H9 (cell line): ENCODE results near the gene LIMS1. TPM values are rescaled to one million over a fixed set of nuclear protein-coding genes. Genes with fewer than 3 reads are reported as not detected.

Experiments
- DNase-seq: peaks from one replicate; pipeline ENCODE4 v3.0.0-alpha.2; 2017
- H2AFZ ChIP-seq: one replicate; pipeline ENCODE4 v1.6.1; 2013; ENCODE audit warnings: mild to moderate bottlenecking, low read length, control low read depth, moderate library complexity
- H2AK5ac ChIP-seq: 2 replicates; pipeline ENCODE4 v1.6.1; 2013; ENCODE audit warnings: low read length, control low read depth, mixed read lengths; ENCODE audit not compliant: insufficient read length
- H2BK120ac ChIP-seq: one replicate; pipeline ENCODE4 v1.6.1; 2013; ENCODE audit warnings: low read depth, mild to moderate bottlenecking, low read length, control low read depth, inconsistent platforms; ENCODE audit not compliant: poor library complexity, severe bottlenecking
- H2BK12ac ChIP-seq: 2 replicates; pipeline ENCODE4 v1.6.1; 2013; ENCODE audit warnings: low read length, control low read depth, mixed read lengths, low read depth; ENCODE audit not compliant: insufficient read length
- H2BK15ac ChIP-seq: 2 replicates; pipeline ENCODE4 v1.6.1; 2013; ENCODE audit warnings: low read depth, low read length, control low read depth
- H2BK20ac ChIP-seq: one replicate; pipeline ENCODE4 v1.6.1; 2013; ENCODE audit warnings: low read depth, mild to moderate bottlenecking, low read length, control low read depth, inconsistent platforms; ENCODE audit not compliant: poor library complexity, severe bottlenecking
- H2BK5ac ChIP-seq: 2 replicates; pipeline ENCODE4 v1.6.1; 2013; ENCODE audit warnings: low read length, control low read depth, mixed read lengths; ENCODE audit not compliant: insufficient read length
- H3K14ac ChIP-seq: 2 replicates; pipeline ENCODE4 v1.6.1; 2013; ENCODE audit warnings: low read length, control low read depth; ENCODE audit not compliant: insufficient read depth
- H3K18ac ChIP-seq: 2 replicates; pipeline ENCODE4 v1.6.1; 2013; ENCODE audit warnings: low read depth, mild to moderate bottlenecking, mixed read lengths, low read length, control low read depth; ENCODE audit not compliant: insufficient read length
- H3K23ac ChIP-seq: 2 replicates; pipeline ENCODE4 v1.6.1; 2013; ENCODE audit warnings: low read length, control low read depth, mixed read lengths, low read depth; ENCODE audit not compliant: insufficient read length
- H3K23me2 ChIP-seq: 2 replicates; pipeline ENCODE4 v1.6.1; 2013; ENCODE audit warnings: low read depth, mild to moderate bottlenecking, mixed read lengths, low read length, control low read depth; ENCODE audit not compliant: insufficient read length, poor library complexity, severe bottlenecking
- H3K27ac ChIP-seq: 2 replicates; pipeline ENCODE4 v1.5.1; 2013; ENCODE audit warnings: low read length, control low read depth, mixed read lengths, low read depth; ENCODE audit not compliant: insufficient read length
- H3K27me3 ChIP-seq: 2 replicates; pipeline ENCODE4 v1.6.1; 2013; ENCODE audit warnings: low read length, control low read depth, inconsistent platforms; ENCODE audit not compliant: insufficient read depth
- H3K4ac ChIP-seq: 2 replicates; pipeline ENCODE4 v1.6.1; 2013; ENCODE audit warnings: low read depth, mild to moderate bottlenecking, control low read depth, inconsistent platforms, low read length, moderate library complexity
- H3K4me1 ChIP-seq: 2 replicates; pipeline ENCODE4 v1.6.1; 2013; ENCODE audit warnings: low read length, control low read depth, inconsistent platforms; ENCODE audit not compliant: insufficient read depth
- H3K4me2 ChIP-seq: 2 replicates; pipeline ENCODE4 v1.6.1; 2013; ENCODE audit warnings: low read length, control low read depth, mixed read lengths; ENCODE audit not compliant: insufficient read length, insufficient read depth
- H3K56ac ChIP-seq: 2 replicates; pipeline ENCODE4 v1.6.1; 2013; ENCODE audit warnings: low read depth, mild to moderate bottlenecking, mixed read lengths, low read length, control low read depth; ENCODE audit not compliant: insufficient read length
- H3K79me1 ChIP-seq: 2 replicates; pipeline ENCODE4 v1.6.1; 2013; ENCODE audit warnings: low read depth, mild to moderate bottlenecking, moderate library complexity, low read length, control low read depth, inconsistent platforms; ENCODE audit not compliant: insufficient read depth, poor library complexity, severe bottlenecking
- H3K79me2 ChIP-seq: 2 replicates; pipeline ENCODE4 v1.6.1; 2013; ENCODE audit warnings: low read length, control low read depth, inconsistent platforms; ENCODE audit not compliant: insufficient read depth
- H3K9ac ChIP-seq: 2 replicates; pipeline ENCODE4 v1.6.1; 2013; ENCODE audit warnings: low read length, control low read depth, mixed read lengths; ENCODE audit not compliant: insufficient read length; ENCODE audit errors: extremely low read depth
- H3K9me3 ChIP-seq: one replicate; pipeline ENCODE4 v1.6.1; 2013; ENCODE audit warnings: low read depth, low read length, inconsistent platforms; ENCODE audit not compliant: control insufficient read depth
- H3T11ph ChIP-seq: one replicate; pipeline ENCODE4 v1.6.1; 2013; ENCODE audit warnings: mild to moderate bottlenecking, low read length, control low read depth, inconsistent platforms
- H4K20me1 ChIP-seq: one replicate; pipeline ENCODE4 v1.6.1; 2013; ENCODE audit not compliant: control insufficient read depth, insufficient read length, insufficient read depth
- H4K5ac ChIP-seq: 2 replicates; pipeline ENCODE4 v1.6.1; 2013; ENCODE audit warnings: low read depth, mild to moderate bottlenecking, mixed read lengths, low read length, control low read depth; ENCODE audit not compliant: insufficient read length
- H4K8ac ChIP-seq: replicated peaks from 2 replicates; pipeline ENCODE4 v1.6.1; 2013; ENCODE audit warnings: low read length, control low read depth, mixed read lengths, low read depth; ENCODE audit not compliant: insufficient read length
- H4K91ac ChIP-seq: 2 replicates; pipeline ENCODE4 v1.6.1; 2013; ENCODE audit warnings: low read depth, mild to moderate bottlenecking, moderate library complexity, mixed read lengths, low read length, control low read depth; ENCODE audit not compliant: insufficient read length
- H3K27ac Mint-ChIP-seq, 3 experiments: 2 replicates in 2 of 3; 3 replicates in 1 of 3; pipeline ENCODE4 v1.8.0; 2020 to 2021; ENCODE audit warnings: mixed read lengths in 3 of 3, mild to moderate bottlenecking in 1 of 3, moderate library complexity in 1 of 3
- H3K27me3 Mint-ChIP-seq: 2 replicates; pipeline ENCODE4 v1.8.0; 2021; ENCODE audit warnings: low read depth, mild to moderate bottlenecking, moderate library complexity, mixed read lengths
- H3K36me3 Mint-ChIP-seq, 3 experiments: 2 replicates in 2 of 3; 3 replicates in 1 of 3; pipeline ENCODE4 v1.8.0; 2020 to 2021; ENCODE audit warnings: low read depth in 3 of 3, mixed read lengths in 3 of 3; ENCODE audit not compliant: insufficient read depth in 1 of 3
- H3K4me1 Mint-ChIP-seq, 2 experiments: 2 replicates each; pipeline ENCODE4 v1.8.0; 2020; ENCODE audit warnings: mixed read lengths in 2 of 2
- H3K4me3 Mint-ChIP-seq, 2 experiments: 2 replicates in 1 of 2; 3 replicates in 1 of 2; pipeline ENCODE4 v1.8.0; 2020 to 2021; ENCODE audit warnings: mild to moderate bottlenecking in 2 of 2, mixed read lengths in 2 of 2, moderate library complexity in 1 of 2
- H3K9me3 Mint-ChIP-seq, 2 experiments: 2 replicates in 1 of 2; 3 replicates in 1 of 2; pipeline ENCODE4 v1.8.0; 2020; ENCODE audit warnings: mild to moderate bottlenecking in 2 of 2, mixed read lengths in 2 of 2, moderate library complexity in 1 of 2
- WGBS: extraction: QIAGEN DNeasy Blood & Tissue Kit; methylation state at CpG from one replicate; pipeline ENCODE4 v1.1.7; 2013; ENCODE audit warnings: missing lambda C conversion rate, low lambda C conversion rate, mixed read lengths; ENCODE audit not compliant: insufficient read length; ENCODE audit errors: extremely low coverage; 5-methylcytosine and 5-hydroxymethylcytosine counted together
- total RNA-seq: library from RNA; stranded (reverse); gene quantifications from 2 replicates; pipeline ENCODE4 v1.2.1, GENCODE V29; 2021
- TF ChIP-seq, protein P1 (sequence below): fragments of 200-600 bp; sonication (generic); conservative IDR thresholded peaks from 3 replicates; pipeline ENCODE4 v1.8.0; 2021; ENCODE audit warnings: antibody characterized with exemption, mild to moderate bottlenecking

The LIMS1 gene
- total RNA-seq, 1 experiment from 2014 or later = 37.7 TPM

DNA sequence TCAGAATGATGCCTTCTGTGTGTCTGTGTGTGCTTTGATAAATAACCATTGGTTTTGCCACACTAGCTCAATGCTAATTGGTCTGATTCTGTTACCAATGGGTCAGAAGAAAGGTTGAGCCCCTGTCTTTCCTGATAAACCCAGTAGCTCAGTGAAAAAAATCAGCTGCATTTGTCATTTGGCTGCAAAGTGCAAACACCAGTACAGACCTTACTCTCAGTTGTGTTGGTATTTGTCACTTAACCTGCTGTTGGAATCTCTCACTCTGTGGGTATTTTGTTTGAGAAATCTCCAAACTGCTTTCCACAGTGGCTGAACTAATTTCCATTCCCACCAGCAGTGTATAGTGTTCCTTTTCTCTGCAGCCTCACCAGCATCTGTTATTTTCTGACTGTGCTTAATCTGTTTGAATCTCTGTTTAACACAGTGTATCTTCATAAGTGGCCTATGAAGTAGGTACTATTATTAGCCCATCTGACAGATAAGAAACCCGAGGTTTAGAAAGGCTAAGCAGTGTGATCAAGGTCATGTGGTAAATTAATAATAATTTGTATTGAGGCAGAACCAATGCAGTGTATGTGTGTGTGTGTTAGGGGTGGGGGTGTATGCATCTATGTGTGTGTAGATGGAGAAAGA is 26.7 kb downstream of the LIMS1 start:
- H3K23ac ChIP-seq = no peak overlapping the region
- DNase-seq = no peak
- no peak overlapping the region for H3K9ac ChIP-seq
- H4K5ac ChIP-seq = no peak overlapping the region
- Mint-ChIP-seq H3K36me3 (peaks cover 0 to 11% (median 5%) of the 10 kb centered on the region in 3 experiments; a peak in 1 of 7 replicates), H3K27ac (no peak overlapping the region), H3K4me3 (no peak overlapping the region), H3K4me1 (peaks cover 12% of the 10 kb centered on the region in 2 experiments), H3K9me3 (no peaks in the 10 kb centered on the region), H3K27me3 (no peaks in the 10 kb centered on the region)
- H3K23me2 ChIP-seq = no peaks in the 10 kb centered on the region
- H3T11ph ChIP-seq = no peak overlapping the region
- H2BK20ac ChIP-seq = no peak overlapping the region
- no peak overlapping the region for H4K91ac ChIP-seq
- H3K27me3 ChIP-seq = no peaks in the 10 kb centered on the region
- no peak overlapping the region for H4K8ac ChIP-seq
- no peak overlapping the region for H2AK5ac ChIP-seq
- H2BK5ac ChIP-seq = no peak overlapping the region
- H2BK120ac ChIP-seq = no peak overlapping the region
- no peaks in the 10 kb centered on the region; the same call in 1 of the 2 replicates for H3K79me2 ChIP-seq
- H3K18ac ChIP-seq = no peak overlapping the region
- H3K4me1 ChIP-seq = peaks cover 5% of the 10 kb centered on the region; the same call in 1 of the 2 replicates
- H3K9me3 ChIP-seq = no peaks in the 10 kb centered on the region
- no peak overlapping the region for H3K27ac ChIP-seq
- no CpG with 5 or more reads among the region's 1 CpG for WGBS
- H2BK15ac ChIP-seq = no peak overlapping the region
- no peak overlapping the region for H3K4ac ChIP-seq
- TF ChIP-seq, protein P1, sequence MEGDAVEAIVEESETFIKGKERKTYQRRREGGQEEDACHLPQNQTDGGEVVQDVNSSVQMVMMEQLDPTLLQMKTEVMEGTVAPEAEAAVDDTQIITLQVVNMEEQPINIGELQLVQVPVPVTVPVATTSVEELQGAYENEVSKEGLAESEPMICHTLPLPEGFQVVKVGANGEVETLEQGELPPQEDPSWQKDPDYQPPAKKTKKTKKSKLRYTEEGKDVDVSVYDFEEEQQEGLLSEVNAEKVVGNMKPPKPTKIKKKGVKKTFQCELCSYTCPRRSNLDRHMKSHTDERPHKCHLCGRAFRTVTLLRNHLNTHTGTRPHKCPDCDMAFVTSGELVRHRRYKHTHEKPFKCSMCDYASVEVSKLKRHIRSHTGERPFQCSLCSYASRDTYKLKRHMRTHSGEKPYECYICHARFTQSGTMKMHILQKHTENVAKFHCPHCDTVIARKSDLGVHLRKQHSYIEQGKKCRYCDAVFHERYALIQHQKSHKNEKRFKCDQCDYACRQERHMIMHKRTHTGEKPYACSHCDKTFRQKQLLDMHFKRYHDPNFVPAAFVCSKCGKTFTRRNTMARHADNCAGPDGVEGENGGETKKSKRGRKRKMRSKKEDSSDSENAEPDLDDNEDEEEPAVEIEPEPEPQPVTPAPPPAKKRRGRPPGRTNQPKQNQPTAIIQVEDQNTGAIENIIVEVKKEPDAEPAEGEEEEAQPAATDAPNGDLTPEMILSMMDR = no peak
- no peak overlapping the region for H2AFZ ChIP-seq
- no peaks in the 10 kb centered on the region for H3K79me1 ChIP-seq
- no peak overlapping the region for H3K4me2 ChIP-seq
- no peak overlapping the region for H3K14ac ChIP-seq
- no peak overlapping the region for H2BK12ac ChIP-seq
- no peaks in the 10 kb centered on the region for H4K20me1 ChIP-seq
- no peak overlapping the region for H3K56ac ChIP-seq
